Measurements from ENCODE around the gene LARGE1.

Gene LARGE1

DNA sequence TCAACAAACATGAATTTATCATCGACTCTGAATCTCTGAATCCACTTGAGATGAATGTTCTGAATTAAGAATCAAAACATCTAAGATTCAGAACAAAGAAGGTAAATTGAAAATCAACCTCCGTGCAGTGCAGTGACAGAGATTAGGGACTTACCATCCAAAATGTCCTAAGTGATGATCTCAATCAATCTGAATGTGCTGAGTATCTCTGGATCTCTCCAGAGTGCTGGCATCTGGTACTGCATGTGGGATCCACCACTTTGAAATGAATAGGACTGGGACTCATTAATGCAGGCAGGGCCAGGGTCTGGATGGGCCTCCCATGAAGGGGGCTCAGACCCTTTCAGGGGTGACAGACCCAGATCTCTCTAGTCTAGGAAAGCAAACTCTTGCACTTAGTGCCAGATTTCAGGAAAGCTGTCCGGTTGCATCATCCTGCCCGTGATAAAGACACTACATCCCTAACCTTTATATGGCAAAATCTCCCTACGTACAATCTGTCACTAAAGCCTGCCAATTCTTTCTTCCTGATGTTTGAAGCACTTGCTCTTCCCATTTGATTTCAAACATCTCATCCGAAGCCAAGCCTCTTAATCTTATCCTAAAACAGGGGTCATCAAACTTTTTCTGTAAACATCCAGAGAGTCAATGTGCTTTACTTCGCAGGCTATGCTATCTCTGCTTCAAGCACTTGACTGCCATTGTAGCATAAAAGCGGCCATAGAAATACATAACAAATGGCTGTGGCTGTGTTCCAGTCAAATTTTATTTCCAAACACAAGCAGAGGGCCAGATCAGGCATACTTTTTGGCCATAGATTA, 263.3 kb downstream of the LARGE1 start:
- DNase-seq (ENCODE audit: low read depth) = no peak

DNA sequence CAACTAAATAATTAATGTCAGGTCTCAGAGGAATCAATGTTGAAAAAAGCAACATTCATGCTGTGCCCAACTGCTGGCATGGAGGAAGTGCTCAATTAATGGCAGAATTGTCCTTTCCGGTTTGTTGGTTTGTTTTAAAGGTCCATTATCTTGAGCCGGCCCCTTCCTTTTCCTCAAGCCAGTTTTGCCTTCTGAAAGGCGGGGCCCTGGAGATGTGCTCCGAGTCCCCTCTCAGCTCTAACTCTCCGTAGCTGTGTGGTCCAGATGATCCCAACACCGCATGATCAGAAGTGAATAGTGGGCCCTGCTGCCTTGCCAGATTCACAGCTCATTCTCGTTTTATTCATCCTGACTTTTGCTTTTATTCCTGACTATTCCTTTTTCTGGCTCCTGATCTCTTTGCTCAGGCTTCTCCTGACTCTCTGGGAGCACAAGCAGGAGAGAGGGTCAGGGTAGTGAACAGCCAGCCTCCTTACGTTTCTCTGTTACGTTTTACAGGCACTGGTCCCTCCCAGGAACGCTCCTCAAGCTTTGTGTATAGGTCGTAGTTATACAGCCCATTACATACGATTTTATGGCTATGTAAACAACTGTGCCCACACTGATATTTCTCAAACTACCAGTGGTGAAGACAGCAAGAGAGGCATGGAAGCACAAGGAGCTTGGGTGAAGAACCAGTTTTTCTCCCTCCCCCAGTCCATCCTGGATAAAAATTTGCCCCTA, 265.9 kb downstream of the LARGE1 start:
- no peak for DNase-seq (ENCODE audit: low read depth)

DNA sequence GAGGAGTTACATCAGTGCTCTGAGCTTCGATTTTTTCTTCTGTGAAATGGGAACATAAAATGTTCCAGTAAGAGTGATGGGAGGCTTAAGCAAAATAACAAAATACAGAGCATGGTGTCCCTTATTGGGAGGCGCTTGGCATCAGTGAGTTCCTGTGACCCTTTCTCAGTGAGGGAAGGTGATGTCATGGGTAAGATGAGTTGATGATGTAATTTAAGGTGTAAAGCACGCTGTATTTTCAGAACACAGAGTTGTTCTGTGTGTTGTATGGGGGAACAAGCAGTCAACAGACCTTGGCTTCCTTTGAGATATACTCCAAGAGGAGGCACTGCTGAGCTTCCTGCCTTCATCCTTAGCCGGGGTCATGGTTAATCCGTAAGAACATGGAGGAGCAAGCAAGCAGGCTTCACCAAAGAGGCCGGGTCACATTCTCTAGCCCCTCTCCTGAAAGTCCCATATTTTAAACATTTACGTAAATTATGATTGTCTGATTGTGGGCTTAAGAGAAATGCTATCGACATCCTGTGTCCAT, 266.7 kb downstream of the LARGE1 start:
- DNase-seq (ENCODE audit: low read depth) = no peak

DNA sequence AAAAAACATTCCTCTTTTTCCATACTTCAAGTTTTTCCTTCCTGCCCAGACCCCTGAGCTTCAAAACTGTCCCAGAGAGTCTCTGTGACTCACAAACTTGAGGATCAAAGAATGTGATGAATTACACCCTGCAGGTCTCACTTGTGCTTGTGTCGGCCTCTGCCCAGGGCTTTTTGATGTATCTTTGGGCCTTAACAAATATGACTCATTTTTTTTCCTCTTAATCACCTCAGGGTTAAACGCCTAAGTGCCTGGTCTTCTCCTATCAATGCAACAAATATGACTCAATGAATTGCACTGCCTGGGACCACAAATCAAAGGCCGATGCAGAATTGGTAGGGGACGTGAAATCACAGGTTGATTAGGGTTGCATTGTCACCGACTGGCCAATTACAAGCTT, 267.7 kb downstream of the LARGE1 start:
- no peak for DNase-seq (ENCODE audit: low read depth)

DNA sequence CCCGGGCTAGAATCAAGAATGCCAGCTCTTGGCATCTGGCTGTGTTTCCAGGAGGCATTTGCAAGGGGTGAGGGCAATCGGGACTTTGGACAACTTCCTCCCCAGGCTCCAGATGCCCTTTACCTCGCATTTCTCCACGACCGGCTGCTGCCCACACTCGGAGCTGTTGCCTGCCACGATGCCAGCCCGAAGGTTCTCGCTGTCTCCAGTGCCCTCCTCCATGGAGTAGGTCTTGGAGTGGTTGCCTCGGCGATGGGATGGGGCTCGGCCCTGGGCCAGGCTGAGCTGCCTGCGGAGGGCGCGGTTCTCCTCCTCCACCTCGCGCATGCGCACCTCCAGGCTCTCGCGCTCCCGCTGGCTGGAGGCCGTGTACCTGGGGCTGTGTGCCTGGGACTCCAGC, 270.0 kb downstream of the LARGE1 start:
- DNase-seq (ENCODE audit: low read depth) = no peak

DNA sequence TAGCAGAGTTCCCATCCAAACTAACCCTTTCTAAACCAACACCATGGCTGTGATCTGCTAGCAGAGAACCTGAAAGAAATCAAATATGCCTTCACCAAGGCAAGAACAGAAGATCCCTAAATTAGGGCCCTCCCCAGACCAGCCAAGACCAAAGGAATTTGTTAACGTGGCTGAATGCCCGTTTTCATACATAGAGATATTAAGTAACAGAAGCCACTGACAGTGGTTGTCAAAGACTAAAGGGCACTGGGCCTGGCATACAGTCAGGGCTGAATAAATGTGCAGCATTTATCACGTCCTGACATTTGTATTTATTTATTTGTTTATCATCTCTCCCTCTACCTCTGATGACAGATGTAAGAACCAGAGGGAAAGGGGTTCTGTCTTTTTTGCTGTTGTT, 271.8 kb downstream of the LARGE1 start:
- no peak for DNase-seq (ENCODE audit: low read depth)

DNA sequence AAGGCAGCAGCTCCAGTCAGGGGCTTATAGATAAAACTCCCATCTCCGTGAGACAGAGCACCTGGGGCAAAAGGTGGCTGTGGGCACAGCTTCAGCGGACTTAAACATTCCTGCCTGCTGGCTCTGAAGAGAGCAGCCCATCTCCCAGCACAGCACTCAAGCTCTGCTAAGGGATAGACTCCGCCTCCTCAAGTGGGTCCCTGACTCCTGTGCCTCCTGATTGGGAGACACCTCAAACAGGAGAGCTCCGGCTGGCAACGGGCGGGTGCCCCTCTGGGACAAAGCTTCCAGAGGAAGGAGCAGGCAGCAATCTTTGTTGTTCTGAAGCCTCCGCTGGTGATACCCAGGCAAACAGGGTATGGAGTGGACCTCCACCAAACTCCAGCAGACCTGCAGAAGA, 279.4 kb downstream of the LARGE1 start:
- no peak for DNase-seq (ENCODE audit: low read depth)

DNA sequence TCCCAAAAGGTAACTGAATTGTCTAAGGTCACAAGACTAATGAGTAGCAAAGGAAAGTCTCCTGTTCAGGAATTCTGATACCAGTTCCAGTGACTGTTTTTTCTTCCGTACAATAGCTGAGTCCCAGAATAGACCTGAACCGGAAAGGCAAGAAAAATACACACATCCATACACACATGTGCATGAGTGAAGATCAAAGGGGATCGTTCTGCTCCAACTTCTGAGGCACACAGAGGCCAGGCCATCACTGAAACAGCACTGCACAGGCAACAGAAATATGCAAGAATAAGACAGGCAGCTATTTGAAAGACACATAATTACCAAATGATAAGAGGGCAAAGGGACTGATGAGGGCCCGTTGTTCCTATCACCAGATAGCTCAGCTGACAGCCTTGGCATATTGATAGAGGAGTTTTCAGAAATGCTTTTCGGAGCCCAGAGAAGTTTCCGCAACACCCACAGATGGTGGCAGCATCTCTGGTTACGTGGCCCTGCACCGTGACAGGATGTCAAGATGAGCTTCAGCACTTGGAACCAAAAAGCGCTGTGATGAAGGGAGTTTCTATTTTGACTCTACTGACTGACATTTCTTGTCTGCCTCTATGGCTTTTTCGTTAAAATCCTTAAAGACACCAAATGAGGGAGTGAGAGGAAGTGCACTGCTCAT, 280.6 kb downstream of the LARGE1 start:
- DNase-seq (ENCODE audit: low read depth) = no peak

DNA sequence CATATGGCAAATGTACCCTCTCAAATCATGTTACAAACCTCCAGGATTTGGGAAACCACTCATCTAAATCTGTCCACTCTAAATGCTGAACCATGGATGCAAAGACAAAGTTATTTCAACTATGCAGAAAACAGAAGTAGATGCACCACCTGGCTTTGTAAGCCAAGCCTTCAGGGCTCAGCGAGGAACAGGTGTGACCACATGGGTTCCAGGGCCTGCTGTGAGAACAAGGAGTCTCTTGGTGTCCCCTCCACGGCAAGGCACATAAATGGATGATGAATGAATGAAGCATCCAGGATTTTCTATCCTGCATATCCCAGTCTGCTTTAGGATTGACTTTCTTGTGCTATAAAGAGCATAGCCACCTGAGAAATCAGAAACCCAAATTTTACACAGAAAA, 284.5 kb downstream of the LARGE1 start:
- no peak for DNase-seq (ENCODE audit: low read depth)

DNA sequence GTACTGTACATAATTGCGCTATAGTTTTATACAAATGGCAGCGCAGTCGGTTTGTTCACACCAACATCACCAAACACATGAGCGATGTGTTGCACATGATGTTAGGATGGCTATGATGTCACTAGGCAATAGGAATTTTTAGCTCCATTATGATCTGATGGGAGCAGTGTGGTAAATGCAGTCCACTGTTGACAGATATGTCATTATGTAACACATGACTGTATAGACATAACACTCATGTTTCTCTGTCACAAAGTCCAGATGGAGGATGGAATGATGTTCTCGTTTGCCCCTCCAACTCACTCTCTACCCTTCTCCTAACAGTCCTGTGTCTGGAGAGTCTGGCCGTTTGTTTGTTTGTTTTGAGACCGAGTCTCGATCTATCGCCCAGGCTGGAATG, 288.5 kb downstream of the LARGE1 start:
- DNase-seq (ENCODE audit: low read depth) = no peak

DNA sequence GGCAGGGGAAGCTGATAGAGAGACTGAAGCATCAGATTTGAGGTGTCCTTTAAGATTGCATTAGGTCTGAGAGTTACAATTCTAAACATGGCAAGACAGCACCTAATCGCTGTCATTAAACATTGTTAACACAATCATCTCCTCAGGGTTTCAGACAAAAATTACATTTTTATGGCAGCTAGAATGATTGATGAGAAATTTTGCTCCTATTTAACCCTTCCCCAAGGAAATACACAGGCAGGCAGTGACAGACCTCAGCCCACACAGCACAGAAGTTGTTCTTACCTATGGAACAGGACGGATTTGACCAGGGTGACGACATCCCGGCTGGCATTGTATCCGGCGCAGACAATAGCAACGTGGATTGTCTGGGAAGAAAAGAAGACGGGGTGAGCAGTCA, 294.3 kb downstream of the LARGE1 start:
- no peak for DNase-seq (ENCODE audit: low read depth)

DNA sequence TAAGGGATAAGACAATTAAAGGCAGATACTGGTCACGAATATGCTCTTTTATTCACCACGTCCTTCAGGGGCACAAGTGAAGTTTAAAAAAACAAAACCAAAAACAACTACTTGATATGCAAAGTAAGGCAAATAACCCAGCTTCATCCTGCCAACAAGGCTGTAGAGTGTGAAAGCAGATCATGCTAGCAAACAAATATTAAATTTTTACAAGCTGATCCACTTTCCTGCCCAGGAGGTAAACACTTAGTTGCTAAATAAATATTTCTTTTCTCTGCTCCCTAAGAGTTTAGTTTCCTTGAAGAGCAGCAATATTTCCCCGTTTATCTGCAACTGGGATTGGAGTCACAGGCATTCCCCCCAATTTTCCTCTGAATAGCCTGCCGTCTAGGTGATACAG, 300.2 kb downstream of the LARGE1 start:
- no peak for DNase-seq (ENCODE audit: low read depth)

DNA sequence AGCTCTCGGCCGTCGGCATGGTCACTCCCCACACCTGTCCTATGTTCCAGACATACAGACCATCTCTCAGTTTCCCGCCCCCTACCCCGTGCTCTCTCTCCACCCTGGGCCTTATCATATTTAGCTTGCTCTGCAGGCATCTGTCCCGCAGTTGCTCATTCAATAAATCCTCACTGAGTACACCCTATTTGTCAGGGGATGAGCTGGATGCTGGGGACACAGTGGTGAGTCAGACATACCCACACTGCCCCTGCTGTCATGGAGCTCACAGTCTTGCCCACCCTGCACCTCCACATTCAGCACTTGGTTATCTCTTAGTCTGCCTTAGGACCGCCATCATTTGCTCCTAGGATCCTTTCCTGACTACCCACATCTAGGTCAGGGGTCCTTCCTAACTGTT, 313.8 kb downstream of the LARGE1 start:
- no peak for DNase-seq (ENCODE audit: low read depth)

DNA sequence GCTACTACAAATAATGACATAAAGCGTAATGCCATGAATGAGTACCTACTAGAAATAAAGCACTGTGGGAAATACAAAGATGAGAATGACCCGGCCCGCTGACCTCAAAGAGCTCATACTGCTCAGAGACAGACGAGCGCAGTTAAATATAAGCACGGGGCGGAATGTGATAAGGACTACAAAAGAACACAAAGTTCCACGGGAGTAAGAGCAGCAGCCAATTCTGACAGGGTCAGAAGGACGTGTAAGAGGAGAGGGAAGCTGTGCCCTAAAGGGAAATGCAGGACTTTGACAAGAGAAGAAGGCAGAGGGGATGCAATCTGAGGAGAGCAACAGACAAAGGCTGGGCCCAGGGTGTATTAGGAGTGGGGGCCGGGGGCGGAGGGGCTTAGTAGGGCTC, 314.6 kb downstream of the LARGE1 start:
- no peak for DNase-seq (ENCODE audit: low read depth)

DNA sequence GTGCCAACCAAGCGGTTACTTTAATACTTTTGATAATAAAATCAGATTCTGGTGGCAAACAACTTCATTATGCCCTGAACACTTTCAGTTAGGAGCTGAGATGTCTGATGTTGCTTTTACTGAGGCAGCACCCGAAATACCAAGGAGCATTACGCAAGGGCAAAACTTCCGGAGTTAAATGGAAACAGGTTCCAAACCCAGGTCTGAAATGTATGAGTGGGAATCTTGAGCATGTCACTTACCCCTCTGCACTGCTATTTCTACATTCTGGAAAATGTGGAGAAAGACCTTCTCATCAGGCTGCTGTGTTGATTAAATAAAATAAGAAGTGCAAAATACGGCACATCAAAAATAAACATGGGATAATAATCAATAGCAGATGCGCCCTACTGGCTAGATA, 315.1 kb downstream of the LARGE1 start:
- DNase-seq (ENCODE audit: low read depth) = no peak

DNA sequence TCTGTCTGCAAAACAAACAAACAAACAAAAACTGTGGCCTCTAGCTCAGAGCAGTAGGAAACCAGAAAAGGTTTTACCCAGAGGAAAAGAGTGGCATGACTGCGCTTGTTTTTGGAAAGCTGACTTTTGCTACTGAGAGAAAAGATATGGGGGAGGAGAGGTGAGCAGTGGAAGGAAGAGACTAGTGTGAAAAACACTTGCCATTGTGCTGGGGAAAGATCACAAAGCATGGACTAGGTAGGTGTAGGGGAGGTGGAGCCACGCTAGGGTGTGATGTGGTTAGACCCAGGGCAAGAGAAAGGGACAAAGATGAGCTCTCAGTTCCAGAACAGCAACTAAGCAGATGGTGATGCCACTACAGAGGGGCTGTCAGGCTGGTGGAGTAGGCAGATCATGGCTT, 319.2 kb downstream of the LARGE1 start:
- DNase-seq (ENCODE audit: low read depth) = no peak

DNA sequence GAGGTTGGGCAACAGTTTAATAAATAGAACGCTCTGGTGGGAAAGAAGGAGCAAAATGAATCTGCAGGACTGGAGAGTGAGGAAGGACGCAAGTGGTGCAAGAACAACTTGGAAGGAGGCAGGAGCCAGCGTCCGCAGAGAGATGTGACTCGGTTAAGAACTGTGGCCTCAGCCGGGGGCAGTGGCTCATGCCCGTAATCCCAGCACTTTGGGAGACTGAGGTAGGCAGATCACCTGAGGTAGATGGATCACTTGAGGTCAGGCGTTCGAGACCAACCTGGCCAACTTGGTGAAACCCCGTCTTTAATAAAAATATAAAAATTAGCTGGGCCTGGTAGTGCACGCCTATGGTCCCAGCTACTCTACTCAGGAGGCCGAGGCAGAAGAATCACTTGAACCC, 319.7 kb downstream of the LARGE1 start:
- no peak for DNase-seq (ENCODE audit: low read depth)

DNA sequence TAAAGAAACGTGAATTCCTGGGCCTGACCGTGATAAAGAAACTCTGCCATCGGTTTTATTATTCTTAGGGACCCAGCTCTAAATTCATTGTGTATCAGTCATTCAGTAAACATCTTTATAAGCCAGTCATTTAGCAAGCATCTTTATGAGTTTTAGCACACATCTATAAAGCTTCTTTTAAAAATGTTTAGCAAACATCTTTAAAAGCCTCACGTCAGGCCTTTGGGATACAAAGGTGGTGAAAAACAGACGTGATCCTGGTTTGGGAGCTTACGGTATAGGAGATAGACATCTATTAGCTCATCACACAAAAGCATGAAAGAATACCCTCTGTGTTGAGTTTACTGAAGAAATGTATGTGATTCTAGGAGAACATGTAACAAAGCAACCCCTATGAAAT, 320.2 kb downstream of the LARGE1 start:
- no peak for DNase-seq (ENCODE audit: low read depth)

DNA sequence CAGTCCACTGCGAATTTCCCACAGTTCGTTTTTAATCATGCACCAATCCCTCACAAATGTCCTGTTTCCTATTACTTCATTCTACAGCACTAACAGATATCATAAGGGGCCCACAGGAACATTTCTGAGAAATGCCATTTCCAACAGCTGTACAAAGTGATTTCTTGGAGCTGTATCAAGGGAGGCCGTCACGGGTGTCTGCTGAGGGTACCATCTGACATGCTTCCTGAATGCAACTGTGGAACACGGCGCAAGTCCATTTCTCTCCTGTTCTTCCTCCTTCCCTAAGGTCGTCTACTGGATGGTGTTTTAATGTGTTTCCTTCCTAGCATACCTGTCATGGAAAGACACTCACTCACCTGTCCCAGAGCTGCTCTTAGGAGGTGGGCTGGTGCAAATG, 320.7 kb downstream of the LARGE1 start:
- no peak for DNase-seq (ENCODE audit: low read depth)

DNA sequence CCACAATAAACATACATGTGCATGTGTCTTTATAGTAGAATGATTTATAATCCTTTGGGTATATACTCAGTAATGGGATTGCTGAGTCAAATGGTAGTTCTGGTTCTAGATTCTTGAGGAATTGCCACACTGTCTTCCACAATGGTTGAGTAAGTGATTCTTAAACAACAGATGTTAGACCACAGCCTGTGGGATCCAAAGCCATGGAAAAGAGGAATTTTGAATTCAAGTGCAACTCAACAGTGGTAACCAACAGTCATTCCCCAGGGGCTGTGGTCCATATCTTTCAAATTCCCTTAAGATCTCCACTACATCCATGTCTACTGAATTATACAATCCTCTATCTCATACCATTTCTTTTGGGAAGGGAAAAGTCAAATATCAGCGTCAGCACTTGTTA, 321.5 kb downstream of the LARGE1 start:
- DNase-seq (ENCODE audit: low read depth) = no peak

DNA sequence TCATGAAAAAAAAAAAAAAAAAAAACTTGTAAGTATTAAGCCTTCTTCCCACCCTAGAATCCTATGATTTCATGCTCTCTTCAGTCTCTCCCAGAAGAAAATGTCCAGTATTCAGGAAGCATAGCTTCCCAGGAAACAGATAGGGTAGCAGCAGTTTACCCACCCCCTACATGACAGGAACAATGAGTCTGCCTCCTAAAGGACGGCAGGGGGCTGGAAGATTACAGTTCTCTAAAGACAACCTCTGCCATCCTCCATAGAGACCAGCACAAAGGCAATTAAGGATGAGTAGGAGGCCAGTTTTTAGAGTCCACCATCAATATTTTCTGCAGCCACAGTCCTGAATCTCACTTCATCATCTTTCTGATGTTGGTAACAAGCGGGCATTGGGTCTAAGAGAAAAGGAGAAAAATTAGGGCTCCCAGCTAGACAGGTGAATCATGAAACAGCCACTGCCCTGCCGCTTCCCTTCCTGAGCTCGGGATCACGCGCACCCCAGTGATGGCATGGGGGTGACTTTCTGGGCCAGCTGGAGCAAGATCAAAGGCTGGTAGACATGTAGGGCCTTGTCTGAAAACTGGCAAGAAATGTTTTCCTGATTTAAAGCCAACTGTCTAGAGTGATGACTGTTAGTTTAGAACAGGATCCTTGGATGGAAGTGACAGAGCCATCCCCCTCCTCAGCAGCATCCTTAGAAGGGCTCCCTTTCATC, 322.8 kb downstream of the LARGE1 start:
- no peak for DNase-seq (ENCODE audit: low read depth)

DNA sequence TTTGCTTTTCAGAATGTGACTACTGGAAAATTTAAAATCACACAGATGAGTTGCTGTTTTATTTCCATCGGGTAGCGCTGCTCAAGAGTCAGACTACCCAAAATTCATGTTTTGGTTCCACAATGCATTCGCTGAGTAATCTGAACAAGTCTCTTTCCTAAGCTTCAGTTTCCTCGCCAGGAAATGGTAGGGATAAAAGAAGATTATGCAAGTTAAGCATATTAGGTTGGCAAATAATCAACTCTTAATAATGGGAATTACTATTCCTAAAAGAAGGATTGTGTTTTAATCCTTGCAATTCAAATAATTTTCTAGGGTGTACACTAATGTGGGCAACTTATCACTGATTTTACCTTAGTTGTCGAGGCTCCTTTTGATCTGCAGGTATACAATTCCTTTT, 326.5 kb downstream of the LARGE1 start:
- no peak for DNase-seq (ENCODE audit: low read depth)

Measured in HS-27A (cell line).